HEK293 (cell line): ENCODE results near the gene TESK2.
A peak's percentile ranks its signal among the peaks of the same experiment; 100 is the strongest.

Experiments used
- CTCF ChIA-PET: fragments of 350-600 bp; formaldehyde crosslinking; extraction: SDS; loops from one replicate; lab custom pipeline; 2021; ENCODE audit warnings: antibody characterized with exemption; lab: Yijun Ruan, JAX
- POLR2A ChIA-PET: fragments of 300-600 bp; formaldehyde crosslinking; extraction: SDS; loops from one replicate; lab custom pipeline; 2020; ENCODE audit warnings: antibody characterized with exemption, inconsistent platforms; lab: Yijun Ruan, JAX
- H3K27ac ChIP-seq: fragments of 200-500 bp; sonication (Bioruptor generic); 2 replicates; pipeline ENCODE4 v1.5.1; 2014; ENCODE audit warnings: low read depth, low read length, control low read depth, inconsistent platforms; ENCODE audit errors: extremely low read depth
- H3K36me3 ChIP-seq, 2 experiments: fragments of 200-500 bp in 1 of 2; sonication (Bioruptor generic) in 1 of 2; 1 replicate in 1 of 2; 2 replicates in 1 of 2; pipeline ENCODE4 v1.5.1; 2014 to 2017; ENCODE audit warnings: inconsistent platforms in 2 of 2, low read length in 2 of 2; ENCODE audit not compliant: control insufficient read depth in 2 of 2, insufficient read depth in 1 of 2
- H3K4me1 ChIP-seq: fragments of 200-500 bp; sonication (Bioruptor generic); 2 replicates; pipeline ENCODE4 v1.5.1; 2014; ENCODE audit warnings: mild to moderate bottlenecking, low read length, inconsistent platforms; ENCODE audit not compliant: control insufficient read depth, insufficient read depth
- H3K4me3 ChIP-seq: 2 replicates; pipeline ENCODE4 v1.5.1; 2011; ENCODE audit warnings: low read depth, mild to moderate bottlenecking, control low read depth, low read length, moderate library complexity
- H3K9me3 ChIP-seq: fragments of 200-500 bp; sonication (Bioruptor generic); 2 replicates; pipeline ENCODE4 v1.5.1; 2014; ENCODE audit warnings: low read depth, low read length, inconsistent platforms; ENCODE audit not compliant: control insufficient read depth, insufficient read depth
- SP2 ChIP-seq: fragments of 450-650 bp; formaldehyde crosslinking; IDR thresholded peaks from 2 replicates; pipeline ENCODE4 v1.5.1; 2016; ENCODE audit warnings: missing biosample characterization, missing genetic modification characterization
- SP7 ChIP-seq: fragments of 450-650 bp; formaldehyde crosslinking; IDR thresholded peaks from 2 replicates; pipeline ENCODE4 v1.5.1; 2016; ENCODE audit warnings: missing biosample characterization, missing genetic modification characterization
- TCF7L2 ChIP-seq: IDR thresholded peaks from 2 replicates; pipeline ENCODE4 v1.6.1; 2011; ENCODE audit warnings: low read depth, mild to moderate bottlenecking, inconsistent platforms, low read length, moderate library complexity, borderline replicate concordance
- ZBTB21 ChIP-seq: fragments of 450-650 bp; formaldehyde crosslinking; IDR thresholded peaks from 2 replicates; pipeline ENCODE4 v1.5.1; 2017; ENCODE audit warnings: missing biosample characterization, missing genetic modification characterization
- ZNF239 ChIP-seq: fragments of 450-650 bp; formaldehyde crosslinking; IDR thresholded peaks from 2 replicates; pipeline ENCODE4 v1.5.1; 2016; ENCODE audit warnings: missing biosample characterization, missing genetic modification characterization
- ZNF292 ChIP-seq: fragments of 450-650 bp; formaldehyde crosslinking; IDR thresholded peaks from 2 replicates; pipeline ENCODE4 v1.5.1; 2016; ENCODE audit warnings: low read depth, missing biosample characterization, missing genetic modification characterization, borderline replicate concordance
- ZNF341 ChIP-seq: fragments of 450-650 bp; formaldehyde crosslinking; IDR thresholded peaks from 2 replicates; pipeline ENCODE4; 2016; ENCODE audit warnings: low read depth, missing biosample characterization, missing genetic modification characterization
- ZNF391 ChIP-seq: fragments of 450-650 bp; formaldehyde crosslinking; IDR thresholded peaks from 2 replicates; pipeline ENCODE4 v1.5.1; 2016; ENCODE audit warnings: low read depth, missing biosample characterization, missing genetic modification characterization, borderline replicate concordance
- ZNF426 ChIP-seq: fragments of 450-650 bp; formaldehyde crosslinking; IDR thresholded peaks from 2 replicates; pipeline ENCODE4 v1.5.1; 2017; ENCODE audit warnings: missing biosample characterization, missing genetic modification characterization, mild to moderate bottlenecking, inconsistent platforms, moderate library complexity
- ZNF548 ChIP-seq: fragments of 450-650 bp; formaldehyde crosslinking; IDR thresholded peaks from 2 replicates; pipeline ENCODE4 v1.5.1; 2016; ENCODE audit warnings: missing biosample characterization, missing genetic modification characterization
- ZNF660 ChIP-seq: fragments of 450-650 bp; IDR thresholded peaks from 2 replicates; pipeline ENCODE4 v1.5.1; 2018; ENCODE audit warnings: missing biosample characterization, mild to moderate bottlenecking, missing genetic modification characterization
- ZNF664 ChIP-seq: fragments of 450-650 bp; formaldehyde crosslinking; IDR thresholded peaks from 2 replicates; pipeline ENCODE4 v1.5.1; 2016; ENCODE audit warnings: missing biosample characterization, missing genetic modification characterization
- TF ChIP-seq, protein P1 (sequence below): fragments of 450-650 bp; formaldehyde crosslinking; conservative IDR thresholded peaks from 2 replicates; pipeline ENCODE4 v1.5.1; 2016; ENCODE audit warnings: low read depth, missing biosample characterization, missing genetic modification characterization
- TF ChIP-seq, protein P2 (sequence below): fragments of 450-650 bp; formaldehyde crosslinking; IDR thresholded peaks from 2 replicates; pipeline ENCODE4 v1.5.1; 2016; ENCODE audit warnings: missing biosample characterization, missing genetic modification characterization

Gene TESK2

DNA sequence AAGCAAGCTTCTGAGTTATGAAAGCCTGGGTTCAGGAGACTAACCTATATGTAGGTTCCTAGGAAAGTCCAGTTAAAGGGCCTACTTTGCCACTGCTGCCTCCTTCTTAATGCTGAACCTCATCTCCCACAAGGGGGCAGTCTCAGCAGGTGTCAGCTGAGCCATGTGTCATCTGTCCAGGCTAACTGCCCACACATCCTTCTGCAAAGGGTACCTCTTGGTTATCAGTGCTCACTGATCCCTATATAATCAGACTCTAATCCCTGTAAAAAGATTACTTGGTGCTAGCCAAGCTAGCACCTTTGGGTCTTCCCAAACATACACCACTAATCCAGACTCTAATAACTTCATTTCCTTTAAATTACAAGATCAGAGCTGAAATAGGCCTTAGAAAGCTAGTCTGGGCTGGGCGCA is 21.7 kb upstream of the TESK2 start (continued):
- TF ChIP-seq, protein P1, sequence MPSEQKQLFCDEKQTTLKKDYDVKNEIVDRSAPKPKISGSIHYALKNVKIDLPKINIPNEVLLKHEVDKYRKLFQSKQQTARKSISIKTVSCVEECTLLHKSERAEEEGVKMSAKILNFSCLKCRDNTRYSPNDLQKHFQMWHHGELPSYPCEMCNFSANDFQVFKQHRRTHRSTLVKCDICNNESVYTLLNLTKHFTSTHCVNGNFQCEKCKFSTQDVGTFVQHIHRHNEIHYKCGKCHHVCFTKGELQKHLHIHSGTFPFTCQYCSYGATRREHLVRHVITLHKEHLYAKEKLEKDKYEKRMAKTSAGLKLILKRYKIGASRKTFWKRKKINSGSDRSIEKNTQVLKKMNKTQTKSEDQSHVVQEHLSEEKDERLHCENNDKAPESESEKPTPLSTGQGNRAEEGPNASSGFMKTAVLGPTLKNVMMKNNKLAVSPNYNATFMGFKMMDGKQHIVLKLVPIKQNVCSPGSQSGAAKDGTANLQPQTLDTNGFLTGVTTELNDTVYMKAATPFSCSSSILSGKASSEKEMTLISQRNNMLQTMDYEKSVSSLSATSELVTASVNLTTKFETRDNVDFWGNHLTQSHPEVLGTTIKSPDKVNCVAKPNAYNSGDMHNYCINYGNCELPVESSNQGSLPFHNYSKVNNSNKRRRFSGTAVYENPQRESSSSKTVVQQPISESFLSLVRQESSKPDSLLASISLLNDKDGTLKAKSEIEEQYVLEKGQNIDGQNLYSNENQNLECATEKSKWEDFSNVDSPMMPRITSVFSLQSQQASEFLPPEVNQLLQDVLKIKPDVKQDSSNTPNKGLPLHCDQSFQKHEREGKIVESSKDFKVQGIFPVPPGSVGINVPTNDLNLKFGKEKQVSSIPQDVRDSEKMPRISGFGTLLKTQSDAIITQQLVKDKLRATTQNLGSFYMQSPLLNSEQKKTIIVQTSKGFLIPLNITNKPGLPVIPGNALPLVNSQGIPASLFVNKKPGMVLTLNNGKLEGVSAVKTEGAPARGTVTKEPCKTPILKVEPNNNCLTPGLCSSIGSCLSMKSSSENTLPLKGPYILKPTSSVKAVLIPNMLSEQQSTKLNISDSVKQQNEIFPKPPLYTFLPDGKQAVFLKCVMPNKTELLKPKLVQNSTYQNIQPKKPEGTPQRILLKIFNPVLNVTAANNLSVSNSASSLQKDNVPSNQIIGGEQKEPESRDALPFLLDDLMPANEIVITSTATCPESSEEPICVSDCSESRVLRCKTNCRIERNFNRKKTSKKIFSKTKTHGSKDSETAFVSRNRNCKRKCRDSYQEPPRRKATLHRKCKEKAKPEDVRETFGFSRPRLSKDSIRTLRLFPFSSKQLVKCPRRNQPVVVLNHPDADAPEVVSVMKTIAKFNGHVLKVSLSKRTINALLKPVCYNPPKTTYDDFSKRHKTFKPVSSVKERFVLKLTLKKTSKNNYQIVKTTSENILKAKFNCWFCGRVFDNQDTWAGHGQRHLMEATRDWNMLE (tag by site-specific recombination) = no peak
- TF ChIP-seq ZNF341 (tag by site-specific recombination) (no peak), ZNF391 (no peak), ZNF548 (tag by site-specific recombination) (no peak), ZNF660 (tag by site-specific recombination) (0 out of 2 replicates have a peak, but pooled peaks have one; percentile 13), ZBTB21 (no peak), ZNF239 (no peak), ZNF292 (tag by site-specific recombination) (no peak), TCF7L2 (no peak), ZNF426 (tag by site-specific recombination) (no peak), ZNF664 (tag by site-specific recombination) (no peak)

DNA sequence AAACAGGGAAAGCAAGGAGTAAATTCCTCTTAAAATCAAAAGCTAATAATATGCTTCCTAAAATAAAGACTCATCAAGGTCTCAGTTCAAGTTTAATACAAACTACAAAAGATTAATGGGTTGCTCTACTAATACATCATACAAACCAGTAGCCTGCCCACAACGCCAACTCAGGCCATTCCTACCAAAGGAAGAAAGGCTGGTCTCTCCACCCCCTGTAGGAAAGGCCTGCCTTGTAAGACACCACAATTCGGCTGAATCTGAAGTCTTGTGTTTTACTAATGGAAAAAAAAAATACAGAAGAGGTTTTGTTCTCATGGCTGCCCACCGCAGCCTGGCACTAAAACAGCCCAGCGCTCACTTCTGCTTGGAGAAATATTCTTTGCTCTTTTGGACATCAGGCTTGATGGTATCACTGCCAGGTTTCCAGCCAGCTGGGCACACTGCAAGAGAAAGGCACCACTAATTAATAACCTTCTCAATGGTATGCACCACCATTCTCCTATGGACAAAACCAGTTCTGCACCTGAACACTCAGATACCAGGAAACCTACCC is 20.1 kb upstream of the TESK2 start:
- Histone ChIP-seq H3K4me1 (no peaks in the 10 kb centered on the region), H3K9me3 (no peaks in the 10 kb centered on the region), H3K4me3 (no peak overlapping the region), H3K36me3 (peaks cover 35 to 89% of the 10 kb centered on the region in 2 experiments), H3K27ac (no peak overlapping the region)
- TF ChIP-seq, protein P2, sequence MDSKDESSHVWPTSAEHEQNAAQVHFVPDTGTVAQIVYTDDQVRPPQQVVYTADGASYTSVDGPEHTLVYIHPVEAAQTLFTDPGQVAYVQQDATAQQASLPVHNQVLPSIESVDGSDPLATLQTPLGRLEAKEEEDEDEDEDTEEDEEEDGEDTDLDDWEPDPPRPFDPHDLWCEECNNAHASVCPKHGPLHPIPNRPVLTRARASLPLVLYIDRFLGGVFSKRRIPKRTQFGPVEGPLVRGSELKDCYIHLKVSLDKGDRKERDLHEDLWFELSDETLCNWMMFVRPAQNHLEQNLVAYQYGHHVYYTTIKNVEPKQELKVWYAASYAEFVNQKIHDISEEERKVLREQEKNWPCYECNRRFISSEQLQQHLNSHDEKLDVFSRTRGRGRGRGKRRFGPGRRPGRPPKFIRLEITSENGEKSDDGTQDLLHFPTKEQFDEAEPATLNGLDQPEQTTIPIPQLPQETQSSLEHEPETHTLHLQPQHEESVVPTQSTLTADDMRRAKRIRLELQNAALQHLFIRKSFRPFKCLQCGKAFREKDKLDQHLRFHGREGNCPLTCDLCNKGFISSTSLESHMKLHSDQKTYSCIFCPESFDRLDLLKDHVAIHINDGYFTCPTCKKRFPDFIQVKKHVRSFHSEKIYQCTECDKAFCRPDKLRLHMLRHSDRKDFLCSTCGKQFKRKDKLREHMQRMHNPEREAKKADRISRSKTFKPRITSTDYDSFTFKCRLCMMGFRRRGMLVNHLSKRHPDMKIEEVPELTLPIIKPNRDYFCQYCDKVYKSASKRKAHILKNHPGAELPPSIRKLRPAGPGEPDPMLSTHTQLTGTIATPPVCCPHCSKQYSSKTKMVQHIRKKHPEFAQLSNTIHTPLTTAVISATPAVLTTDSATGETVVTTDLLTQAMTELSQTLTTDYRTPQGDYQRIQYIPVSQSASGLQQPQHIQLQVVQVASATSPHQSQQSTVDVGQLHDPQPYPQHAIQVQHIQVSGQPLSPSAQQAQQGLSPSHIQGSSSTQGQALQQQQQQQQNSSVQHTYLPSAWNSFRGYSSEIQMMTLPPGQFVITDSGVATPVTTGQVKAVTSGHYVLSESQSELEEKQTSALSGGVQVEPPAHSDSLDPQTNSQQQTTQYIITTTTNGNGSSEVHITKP (tag by site-specific recombination) = 0 out of 2 replicates have a peak, but pooled peaks have one; percentile 22
- no peak for TF ChIP-seq ZNF341 (tag by site-specific recombination)
- no peak for TF ChIP-seq SP2 (tag by site-specific recombination)
- TF ChIP-seq SP7 (tag by site-specific recombination) = 0 out of 2 replicates have a peak, but pooled peaks have one; percentile 29
- POLR2A ChIA-PET = interaction anchor here (1.5 to 7.0 kb wide), 6 partner anchors 10 to 171 kb away, joined by 3 to 66 read pairs (median 9); partner anchors contain the start of genes AKR1A1, CCDC163, MMACHC and MUTYH
- CTCF ChIA-PET = interaction anchor here (0.6 to 4.2 kb wide), 10 partner anchors 11 to 681 kb away, joined by 3 to 90 read pairs (median 6); partner anchors contain the start of genes CCDC163, MMACHC, MUTYH and PRDX1
